HepG2 (cell line): ENCODE data around the gene SGCB. TPM values are rescaled to one million over a fixed set of nuclear protein-coding genes. Genes with fewer than 3 reads are reported as not detected.
A peak's percentile ranks its signal among the peaks of the same experiment; 100 is the strongest.

Experiments used
- ATF1 ChIP-seq: IDR thresholded peaks from 2 replicates; pipeline ENCODE4 v1.6.1; 2016; ENCODE audit warnings: mild to moderate bottlenecking, control low read depth
- CHD2 ChIP-seq: IDR thresholded peaks from 2 replicates; pipeline ENCODE4 v1.6.1; 2011; ENCODE audit warnings: low read depth, low read length, improper control_type of control experiment
- CREB1 ChIP-seq, 2 experiments: fragments of 450-650 bp in 1 of 2; IDR thresholded peaks; 2 replicates each; pipeline ENCODE4 v1.6.1; 2016 to 2017; ENCODE audit warnings: control low read depth in 1 of 2, mild to moderate bottlenecking in 1 of 2, missing compliant biosample characterization in 1 of 2, missing genetic modification characterization in 1 of 2
- HIC2 ChIP-seq: sonication (generic); formaldehyde crosslinking; IDR thresholded peaks from 2 replicates; pipeline ENCODE4 v1.9.0; 2022; ENCODE audit warnings: low read depth, missing genetic modification reagents
- JUNB ChIP-seq: sonication (generic); formaldehyde crosslinking; IDR thresholded peaks from 2 replicates; pipeline ENCODE4 v1.8.0; 2022; ENCODE audit warnings: missing genetic modification reagents, mild to moderate bottlenecking, borderline replicate concordance
- KLF6 ChIP-seq: IDR thresholded peaks from 2 replicates; pipeline ENCODE4 v1.8.0; 2016; ENCODE audit warnings: missing biosample characterization, missing genetic modification reagents
- MZF1 ChIP-seq: sonication (generic); formaldehyde crosslinking; IDR thresholded peaks from 2 replicates; pipeline ENCODE4 v1.8.1; 2023; ENCODE audit warnings: mild to moderate bottlenecking, missing genetic modification reagents, borderline replicate concordance
- RAD51 ChIP-seq: fragments of 450-650 bp; IDR thresholded peaks from 2 replicates; pipeline ENCODE4 v1.6.1; 2016; ENCODE audit warnings: borderline replicate concordance
- SALL1 ChIP-seq: sonication (generic); formaldehyde crosslinking; IDR thresholded peaks from 2 replicates; pipeline ENCODE4 v1.8.0; 2022; ENCODE audit warnings: mild to moderate bottlenecking, missing genetic modification reagents
- SP5 ChIP-seq: IDR thresholded peaks from 2 replicates; pipeline ENCODE4 v1.6.1; 2016; ENCODE audit warnings: low read depth, borderline replicate concordance
- THAP11 ChIP-seq: IDR thresholded peaks from 2 replicates; pipeline ENCODE4 v1.6.1; 2016; ENCODE audit warnings: missing biosample characterization, missing genetic modification reagents
- ZBTB4 ChIP-seq: sonication (generic); formaldehyde crosslinking; IDR thresholded peaks from 2 replicates; pipeline ENCODE4 v1.4.0; 2020; ENCODE audit warnings: missing genetic modification reagents, mild to moderate bottlenecking, borderline replicate concordance
- ZC3H13 ChIP-seq: sonication (generic); formaldehyde crosslinking; IDR thresholded peaks from 2 replicates; pipeline ENCODE4 v1.8.1; 2023; ENCODE audit warnings: mild to moderate bottlenecking, missing genetic modification reagents, moderate library complexity
- ZNF260 ChIP-seq: sonication (generic); formaldehyde crosslinking; IDR thresholded peaks from 2 replicates; pipeline ENCODE4 v1.4.0; 2020; ENCODE audit warnings: missing genetic modification reagents, low read depth, mild to moderate bottlenecking, borderline replicate concordance
- ZNF615 ChIP-seq: sonication (generic); formaldehyde crosslinking; IDR thresholded peaks from 2 replicates; pipeline ENCODE4 v1.5.0; 2020; ENCODE audit warnings: mild to moderate bottlenecking, missing genetic modification reagents, borderline replicate concordance
- ZNF646 ChIP-seq: sonication (generic); formaldehyde crosslinking; IDR thresholded peaks from 2 replicates; pipeline ENCODE4 v1.9.0; 2021; ENCODE audit warnings: mild to moderate bottlenecking, missing genetic modification reagents
- ZSCAN20 ChIP-seq: sonication (generic); formaldehyde crosslinking; IDR thresholded peaks from 2 replicates; pipeline ENCODE4 v1.4.0; 2020; ENCODE audit warnings: missing genetic modification reagents, mild to moderate bottlenecking, borderline replicate concordance
- polyA plus RNA-seq, 8 experiments: library from polyadenylated mRNA; depleted of rRNA in 3 of 8; stranded (reverse) in 7 of 8; unstranded in 1 of 8; fragments of >200 nt; fragmentation: Illumina TruSeq in 4 of 8; extraction: Trizol in 4 of 8; gene quantifications; 2 replicates each; pipeline versions ENCODE4 v1.2.1 to v1.2.3, GENCODE V29; 2011 to 2016; ENCODE audit warnings: low read depth in 4 of 8, missing spikeins in 1 of 8, mixed read lengths in 1 of 8; ENCODE audit not compliant: insufficient read depth in 1 of 8
- total RNA-seq, 5 experiments: library from RNA; depleted of rRNA; stranded (reverse); fragments of >200 nt; fragmentation: Illumina TruSeq; extraction: Trizol; gene quantifications; 2 replicates each; pipeline ENCODE4 v1.2.3, GENCODE V29; 2016; ENCODE audit warnings: low read depth in 1 of 5

The SGCB gene
- total and polyA plus RNA-seq, 2 of the 13 experiments (the other 11 are each of a cell fraction or from before 2014, with no cell fraction given) = 2.2 to 4.8 TPM

GRCh38 chr4:52052475-52052780 is 14.3 kb upstream of the SGCB start (continued):
- TF ChIP-seq ZBTB4 (CRISPR knock-in tag) (no peak), CREB1 (IDR thresholded peaks at IDR 0.05) (no peak), CREB1 (CRISPR knock-in tag; IDR thresholded peaks at IDR 0.05) (peak; percentile 32; the same call in 1 of the 2 replicates), CHD2 (no peak), RAD51 (no peak), ZNF646 (CRISPR knock-in tag) (no peak), SALL1 (CRISPR knock-in tag) (no peak), SP5 (no peak), THAP11 (CRISPR knock-in tag) (peak; percentile 19; the same call in 1 of the 2 replicates), HIC2 (CRISPR knock-in tag) (no peak), ZC3H13 (CRISPR knock-in tag) (no peak; the same call in 1 of the 2 replicates), MZF1 (CRISPR knock-in tag) (no peak), JUNB (CRISPR knock-in tag) (no peak), ZNF260 (CRISPR knock-in tag) (no peak), ATF1 (peak; percentile 44; the same call in 1 of the 2 replicates), KLF6 (CRISPR knock-in tag) (no peak), ZNF615 (no peak), ZSCAN20 (CRISPR knock-in tag) (no peak)
